Neural cell (in vitro differentiated cells): Measurements from ENCODE around the gene NDST1. TPM values are rescaled to one million over a fixed set of nuclear protein-coding genes. Genes with fewer than 3 reads are reported as not detected.

Source experiments
- H2AFZ ChIP-seq: fragments of 200-600, 300-800 bp; sonication (generic), shearing (Covaris generic); 2 replicates; pipeline ENCODE4 v1.6.0; 2014; ENCODE audit warnings: low read depth, mild to moderate bottlenecking, antibody characterized with exemption, low read length, moderate library complexity
- H3F3A ChIP-seq: fragments of 200-600 bp; shearing (Covaris generic); 2 replicates; pipeline ENCODE4 v1.6.1; 2016; ENCODE audit warnings: mild to moderate bottlenecking, moderate library complexity, mixed read lengths, antibody characterized with exemption, low read length; ENCODE audit not compliant: insufficient read depth, poor library complexity, severe bottlenecking
- H3K27ac ChIP-seq: fragments of 200-600, 300-800 bp; sonication (generic), shearing (Covaris generic); 2 replicates; pipeline ENCODE4 v1.5.1; 2014; ENCODE audit warnings: mild to moderate bottlenecking, low read length, moderate library complexity
- H3K27me3 ChIP-seq: fragments of 300-800, 200-600 bp; sonication (generic), shearing (Covaris generic); 2 replicates; pipeline ENCODE4 v1.6.0; 2014; ENCODE audit warnings: mild to moderate bottlenecking, low read depth, low read length, moderate library complexity; ENCODE audit not compliant: insufficient read depth
- H3K36me3 ChIP-seq: fragments of 300-800, 200-600 bp; sonication (generic), shearing (Covaris generic); 2 replicates; pipeline ENCODE4 v1.5.1; 2014; ENCODE audit warnings: mild to moderate bottlenecking, antibody characterized with exemption, low read length, moderate library complexity; ENCODE audit not compliant: insufficient read depth
- H3K4me2 ChIP-seq: fragments of 300-800, 200-600 bp; sonication (generic), shearing (Covaris generic); 2 replicates; pipeline ENCODE4 v1.6.0; 2014; ENCODE audit warnings: mild to moderate bottlenecking, low read length
- H3K4me3 ChIP-seq: fragments of 300-800, 200-600 bp; sonication (generic), shearing (Covaris generic); 2 replicates; pipeline ENCODE4 v1.5.1; 2014; ENCODE audit warnings: mild to moderate bottlenecking, low read length, moderate library complexity
- H3K79me2 ChIP-seq: fragments of 200-600 bp; shearing (Covaris generic); replicated peaks from 2 replicates; pipeline ENCODE4 v1.6.0; 2014; ENCODE audit warnings: mild to moderate bottlenecking, low read length, moderate library complexity; ENCODE audit not compliant: insufficient read depth
- H3K9ac ChIP-seq: fragments of 300-800, 200-600 bp; sonication (generic), shearing (Covaris generic); 2 replicates; pipeline ENCODE4 v1.6.1; 2016; ENCODE audit warnings: mild to moderate bottlenecking, low read length, mixed read lengths
- H3K9me2 ChIP-seq: fragments of 200-600 bp; shearing (Covaris generic); 2 replicates; pipeline ENCODE4 v1.6.1; 2016; ENCODE audit warnings: mild to moderate bottlenecking, low read length, mixed read lengths; ENCODE audit not compliant: insufficient read depth
- H3K9me3 ChIP-seq: fragments of 200-600, 300-800 bp; sonication (generic), shearing (Covaris generic); 2 replicates; pipeline ENCODE4 v1.6.1; 2016; ENCODE audit warnings: mild to moderate bottlenecking, mixed run types, low read length, moderate library complexity, mixed read lengths
- H4K20me1 ChIP-seq: fragments of 200-600 bp; shearing (Covaris generic); 2 replicates; pipeline ENCODE4 v1.6.1; 2016; ENCODE audit warnings: mild to moderate bottlenecking, mixed run types; ENCODE audit not compliant: insufficient read depth
- CTCF ChIP-seq: fragments of 450-650 bp; IDR thresholded peaks from 2 replicates; pipeline ENCODE4 v1.5.1; 2014; ENCODE audit warnings: antibody characterized with exemption, mild to moderate bottlenecking, moderate library complexity; ENCODE audit not compliant: poor library complexity, severe bottlenecking
- EP300 ChIP-seq: fragments of 450-650 bp; conservative IDR thresholded peaks from 2 replicates; pipeline ENCODE4 v1.6.1; 2014; ENCODE audit warnings: antibody characterized with exemption, mild to moderate bottlenecking, moderate library complexity; ENCODE audit not compliant: poor library complexity, severe bottlenecking
- EZH2 ChIP-seq: fragments of 200-600, 300-800 bp; shearing (Covaris generic), sonication (generic); IDR thresholded peaks from 2 replicates; pipeline ENCODE4 v1.6.1; 2014; ENCODE audit warnings: antibody characterized with exemption, low read length, borderline replicate concordance, mild to moderate bottlenecking; ENCODE audit not compliant: insufficient read depth, poor library complexity, severe bottlenecking
- MXI1 ChIP-seq: fragments of 450-650 bp; conservative IDR thresholded peaks from 2 replicates; pipeline ENCODE4 v1.6.1; 2014; ENCODE audit warnings: antibody characterized with exemption, mild to moderate bottlenecking; ENCODE audit not compliant: poor library complexity, severe bottlenecking
- POLR2AphosphoS5 ChIP-seq: IDR thresholded peaks from 2 replicates; pipeline ENCODE4 v1.6.1; 2012
- RAD21 ChIP-seq: fragments of 450-650 bp; conservative IDR thresholded peaks from 2 replicates; pipeline ENCODE4 v1.6.1; 2014; ENCODE audit warnings: antibody characterized with exemption, mild to moderate bottlenecking, moderate library complexity
- REST ChIP-seq: IDR thresholded peaks from 2 replicates; pipeline ENCODE4 v1.6.1; 2012; ENCODE audit warnings: borderline replicate concordance
- SMC3 ChIP-seq: fragments of 450-650 bp; conservative IDR thresholded peaks from 2 replicates; pipeline ENCODE4 v1.6.1; 2014; ENCODE audit warnings: antibody characterized with exemption, mild to moderate bottlenecking, moderate library complexity; ENCODE audit not compliant: poor library complexity
- TAF1 ChIP-seq: IDR thresholded peaks from 2 replicates; pipeline ENCODE4 v1.6.1; 2012; ENCODE audit warnings: low read depth
- polyA plus RNA-seq: library from polyadenylated mRNA; depleted of rRNA; stranded (reverse); fragments of >200 nt; gene quantifications from 2 replicates; pipeline ENCODE4 v1.2.3, GENCODE V29; 2014

The NDST1 gene
- polyA plus RNA-seq, 1 donor from 2014 or later: 15.6 TPM

- Histone ChIP-seq H3K36me3 (no peaks in the 10 kb centered on the region), H4K20me1 (no peaks in the 10 kb centered on the region), H3K4me3 (no peak overlapping the region), H3K27ac (no peak overlapping the region), H3K9ac (no peak overlapping the region), H3K9me2 (no peaks in the 10 kb centered on the region), H3F3A (no peaks in the 10 kb centered on the region), H3K9me3 (no peaks in the 10 kb centered on the region), H3K27me3 (no peaks in the 10 kb centered on the region), H2AFZ (no peak overlapping the region), H3K79me2 (no peaks in the 10 kb centered on the region), H3K4me2 (no peak overlapping the region)
- TF ChIP-seq POLR2AphosphoS5 (no peak), TAF1 (no peak), MXI1 (no peak), EP300 (no peak), RAD21 (no peak), CTCF (no peak), EZH2 (no peak)
Observed at GRCh38 chr5:150538007-150538917, 30.3 kb downstream of the NDST1 start.

- no peaks in the 10 kb centered on the region for H3F3A ChIP-seq
- no peaks in the 10 kb centered on the region for H3K9me3 ChIP-seq
Observed at GRCh38 chr5:150539206-150539605, 31.3 kb downstream of the NDST1 start.

More at GRCh38 chr5:150539206-150539605, 31.3 kb downstream of the NDST1 start:
- TF ChIP-seq SMC3: no peak
- no peak for TF ChIP-seq EZH2
- TF ChIP-seq POLR2AphosphoS5: no peak
- TF ChIP-seq REST: no peak
- TF ChIP-seq EP300: no peak
- no peak for TF ChIP-seq MXI1
- TF ChIP-seq RAD21: no peak
- TF ChIP-seq TAF1: no peak
- no peak for TF ChIP-seq CTCF
- H3K79me2 ChIP-seq: no peaks in the 10 kb centered on the region
- H3K4me3 ChIP-seq: no peak overlapping the region
- no peak overlapping the region for H2AFZ ChIP-seq
- no peaks in the 10 kb centered on the region for H3K27me3 ChIP-seq
- no peaks in the 10 kb centered on the region for H3K36me3 ChIP-seq
- no peak overlapping the region for H3K9ac ChIP-seq
- no peak overlapping the region for H3K4me2 ChIP-seq
- no peaks in the 10 kb centered on the region for H4K20me1 ChIP-seq
- no peaks in the 10 kb centered on the region for H3K9me2 ChIP-seq
- no peak overlapping the region for H3K27ac ChIP-seq
